ENCODE data around the gene FAM120B. TPM values are rescaled to one million over a fixed set of nuclear protein-coding genes. Genes with fewer than 3 reads are reported as not detected.

FAM120B gene
- total RNA-seq: 10 to 100 TPM; 30.7 to 40.0 (median 38.3) TPM
- long read RNA-seq, donor 1, full-length matches to known transcripts: 41 of 56 reads
- long read RNA-seq, donor 1, partial matches to known transcripts: 6 of 56 reads
- long read RNA-seq, donor 1, other reads (novel, unspliced or antisense): 9 of 56 reads
- long read RNA-seq, donor 2, partial matches to known transcripts: 2 of 6 reads
- long read RNA-seq, donor 2, other reads (novel, unspliced or antisense): 4 of 6 reads

- no peak for TF ChIP-seq CTCF (IDR thresholded peaks at IDR 0.05)
- DNase-seq: peak; percentile 97 to 99 (median 98)
- Histone ChIP-seq H3K4me1 (ENCODE audit: low read depth) (peaks cover 24% of the 10 kb centered on the region), H3K4me3 (peak within 1 kb of the TSS; percentile 75), H3K36me3 (ENCODE audit: low read depth) (no peaks in the 10 kb centered on the region), H3K9me3 (no peaks in the 10 kb centered on the region)
- ATAC-seq: peak; percentile 98
- intact Hi-C loops (cut with DNase I, micrococcal nuclease): no loop called here
These were observed at the start of gene FAM120B for GRCh38 chr6:170306324-170307079. FAM120B (plus strand) TSS chr6:170306758; CDS start chr6:170317391, 10,633 bp downstream.

GRCh38 chr6:170257376-170257775 lies 49.2 kb upstream of the FAM120B start:
- TF ChIP-seq CTCF (IDR thresholded peaks at IDR 0.05): no peak
- Histone ChIP-seq H3K4me3 (no peak overlapping the region), H3K9me3 (no peaks in the 10 kb centered on the region), H3K4me1 (ENCODE audit: low read depth) (no peaks in the 10 kb centered on the region), H3K36me3 (ENCODE audit: low read depth) (no peaks in the 10 kb centered on the region)
- ATAC-seq: no peak
- DNase-seq: no peak
- intact Hi-C loops (cut with DNase I, micrococcal nuclease): no loop called here

GRCh38 chr6:170258407-170258806 lies 48.2 kb upstream of the FAM120B start:
- intact Hi-C loops (cut with DNase I, micrococcal nuclease): no loop called here
- H3K9me3 ChIP-seq: no peaks in the 10 kb centered on the region
- H3K4me3 ChIP-seq: no peak overlapping the region
- no peaks in the 10 kb centered on the region for H3K36me3 ChIP-seq (ENCODE audit: low read depth)
- ATAC-seq (no peak), DNase-seq (no peak)
- no peak for TF ChIP-seq CTCF (IDR thresholded peaks at IDR 0.05)
- no peaks in the 10 kb centered on the region for H3K4me1 ChIP-seq (ENCODE audit: low read depth)

GRCh38 chr6:170259278-170259677 lies 47.3 kb upstream of the FAM120B start:
- H3K36me3 ChIP-seq (ENCODE audit: low read depth): no peaks in the 10 kb centered on the region
- H3K4me1 ChIP-seq (ENCODE audit: low read depth): no peaks in the 10 kb centered on the region
- H3K4me3 ChIP-seq: no peak overlapping the region
- H3K9me3 ChIP-seq: no peaks in the 10 kb centered on the region
- ATAC-seq (no peak), DNase-seq (no peak)
- no peak for TF ChIP-seq CTCF (IDR thresholded peaks at IDR 0.05)
- intact Hi-C loops (cut with DNase I, micrococcal nuclease): no loop called here

- intact Hi-C loops (cut with DNase I, micrococcal nuclease): no loop called here
- no peaks in the 10 kb centered on the region for H3K9me3 ChIP-seq
- ATAC-seq (no peak), DNase-seq (no peak)
- no peaks in the 10 kb centered on the region for H3K36me3 ChIP-seq (ENCODE audit: low read depth)
- peaks cover 5% of the 10 kb centered on the region for H3K4me1 ChIP-seq (ENCODE audit: low read depth)
- no peak overlapping the region for H3K4me3 ChIP-seq
- no peak for TF ChIP-seq CTCF (IDR thresholded peaks at IDR 0.05)
These were observed 45.9 kb upstream of the FAM120B start for GRCh38 chr6:170260686-170261085.
